UCSD-AML1 (cell line): ENCODE measurements around the gene MAP4K1.
A peak's percentile ranks its signal among the peaks of the same experiment; 100 is the strongest.

ENCODE experiments used
- DNase-seq: peaks from one replicate; lab custom pipeline; 2025; ENCODE audit not compliant: unreplicated experiment; lab: John Stamatoyannopoulos, UW

Gene MAP4K1

DNA sequence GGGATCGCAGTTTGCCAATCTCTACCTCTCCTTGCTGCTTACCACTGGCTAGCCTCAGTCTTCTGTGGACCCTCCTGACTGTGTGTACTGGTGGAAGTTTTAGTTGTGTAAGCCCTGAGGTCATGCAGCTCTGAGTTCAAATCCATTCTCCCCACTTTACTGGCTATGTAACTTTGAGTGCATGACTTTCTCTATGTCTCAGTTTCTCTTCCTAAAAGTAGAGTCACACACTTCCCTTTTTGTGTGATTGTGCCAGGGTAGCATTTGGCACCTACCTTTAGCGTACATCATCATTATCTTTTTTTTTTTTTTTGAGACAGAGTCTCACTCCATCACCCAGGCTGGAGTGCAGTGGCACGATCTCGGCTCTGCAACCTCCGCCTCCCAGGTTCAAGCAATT lies 70.3 kb downstream of the MAP4K1 start:
- DNase-seq = no peak

- no peak for DNase-seq
These were observed 72.2 kb downstream of the MAP4K1 start for GRCh38 chr19:38545596-38545995.

GRCh38 chr19:38544569-38545315 lies 73.0 kb downstream of the MAP4K1 start:
- DNase-seq = no peak

GRCh38 chr19:38543807-38544568 lies 73.8 kb downstream of the MAP4K1 start:
- peak; percentile 32 for DNase-seq

GRCh38 chr19:38543286-38543806 lies 74.4 kb downstream of the MAP4K1 start:
- DNase-seq = no peak

DNA sequence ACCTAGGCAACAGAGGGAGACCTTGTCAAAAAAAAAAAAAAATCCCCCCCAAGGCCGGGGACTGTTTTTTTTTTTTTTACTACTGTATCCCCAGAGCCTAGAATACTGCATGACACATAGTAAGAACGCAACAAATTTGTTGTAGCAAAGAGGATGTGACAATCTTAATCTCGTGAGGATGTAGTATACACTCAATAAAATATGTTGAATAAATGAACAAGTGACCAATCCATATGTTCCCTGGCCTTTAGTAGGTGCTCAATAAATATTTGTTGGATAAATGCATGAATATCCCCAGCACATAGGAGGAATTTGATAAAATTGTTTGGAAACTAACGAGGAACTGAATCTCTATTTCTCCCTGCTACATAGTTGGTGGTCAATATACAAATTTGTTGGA lies 75.7 kb downstream of the MAP4K1 start:
- DNase-seq = no peak

GRCh38 chr19:38539751-38540150 lies 78.0 kb downstream of the MAP4K1 start:
- no peak for DNase-seq

DNA sequence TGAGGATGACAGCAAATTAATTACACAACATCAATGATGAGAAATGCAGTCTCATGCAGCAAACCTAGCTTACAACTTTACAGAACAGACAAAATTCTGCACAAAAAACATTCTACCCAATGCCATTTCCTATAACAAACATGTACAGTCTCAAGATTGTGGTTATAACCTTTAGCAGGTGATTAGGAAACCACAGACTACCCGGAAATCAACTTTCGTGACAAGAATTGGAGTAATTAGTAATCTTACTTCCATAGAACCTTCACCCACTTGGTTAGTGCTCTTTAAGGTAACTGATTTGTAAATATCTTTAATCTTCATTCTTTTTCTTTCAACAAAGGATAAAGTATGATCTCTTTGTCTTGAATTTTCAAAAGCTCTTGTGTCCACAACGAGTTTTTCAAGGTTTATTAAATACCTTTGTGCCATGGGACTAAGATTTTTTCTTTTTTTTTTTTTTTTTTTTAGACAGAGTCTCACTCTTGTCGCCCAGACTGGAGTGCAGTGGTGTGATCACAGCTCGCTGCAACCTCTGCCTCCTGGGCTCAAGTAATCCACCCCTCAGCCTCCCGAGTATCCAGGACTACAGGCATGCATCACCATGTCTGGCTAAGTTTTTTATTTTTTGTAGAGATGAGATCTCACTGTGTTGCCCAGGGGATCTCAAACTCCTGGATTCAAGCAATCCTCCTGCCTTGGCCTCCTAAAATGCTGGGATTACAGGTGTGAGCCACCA lies 78.8 kb downstream of the MAP4K1 start:
- DNase-seq = no peak

DNA sequence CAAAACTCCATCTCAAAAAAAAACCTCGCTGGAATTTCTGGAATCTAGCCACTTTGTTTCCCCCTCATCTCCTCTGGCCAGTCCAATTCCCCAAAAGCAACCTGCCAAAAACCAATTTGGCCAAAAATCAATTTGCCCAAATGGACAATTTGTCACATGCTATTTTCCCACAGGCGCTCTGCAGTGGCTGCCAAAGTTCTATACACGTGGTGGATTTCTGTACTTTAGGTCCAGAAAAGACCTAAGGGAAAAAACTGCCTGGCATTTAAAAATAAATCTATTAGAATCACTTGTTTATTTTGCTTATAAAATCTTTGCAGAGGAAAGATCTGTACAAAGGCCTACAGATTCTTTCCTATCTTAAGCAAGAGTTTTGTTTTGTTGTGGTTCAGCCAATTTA lies 79.4 kb downstream of the MAP4K1 start:
- DNase-seq = no peak
